Activated CD4-positive, alpha-beta memory T cell treated with anti-CD3 and anti-CD28 coated beads, Interleukin-2, amount 10 ng/mL, durations not matched to agents 7 days and 5 days (primary cell): ENCODE results near the gene PLD5. TPM values are rescaled to one million over a fixed set of nuclear protein-coding genes. Genes with fewer than 3 reads are reported as not detected.

Source experiments
- CTCF ChIA-PET: fragments of 350-600 bp; sonication (Branson Sonifier 250); formaldehyde crosslinking; loops from one replicate; lab custom pipeline; 2021; ENCODE audit warnings: antibody characterized with exemption, inconsistent platforms; lab: Charles Lee
- POLR2A ChIA-PET: fragments of 350-600 bp; sonication (Branson Sonifier 250); formaldehyde crosslinking; loops from one replicate; lab custom pipeline; 2021; ENCODE audit warnings: antibody characterized with exemption; lab: Charles Lee
- DNase-seq: peaks from one replicate; pipeline ENCODE4 v3.0.0-alpha.2; 2020
- H3K27ac Mint-ChIP-seq: one replicate; pipeline ENCODE4 v1.8.0; 2021; ENCODE audit warnings: mild to moderate bottlenecking, mixed read lengths
- H3K27me3 Mint-ChIP-seq: one replicate; pipeline ENCODE4 v1.8.0; 2021; ENCODE audit warnings: mixed read lengths
- H3K36me3 Mint-ChIP-seq: one replicate; pipeline ENCODE4 v1.8.0; 2021; ENCODE audit warnings: low read depth, mixed read lengths
- H3K4me1 Mint-ChIP-seq: one replicate; pipeline ENCODE4 v1.8.0; 2021; ENCODE audit warnings: mixed read lengths
- H3K4me3 Mint-ChIP-seq: one replicate; pipeline ENCODE4 v1.8.0; 2021; ENCODE audit warnings: mild to moderate bottlenecking, mixed read lengths
- H3K9me3 Mint-ChIP-seq: one replicate; pipeline ENCODE4 v1.8.0; 2021; ENCODE audit warnings: mixed read lengths
- total RNA-seq, 2 experiments: library from RNA; stranded (reverse); gene quantifications; one replicate each; pipeline ENCODE4 v1.2.3, GENCODE V29; 2021

Gene PLD5
- total RNA-seq, 2 experiments from 2014 or later, result not detected

GRCh38 chr1:242178924-242179708 lies 345.4 kb downstream of the PLD5 start:
- H3K4me3 Mint-ChIP-seq, result no peak overlapping the region
- H3K9me3 Mint-ChIP-seq, result no peaks in the 10 kb centered on the region
- H3K36me3 Mint-ChIP-seq, result no peaks in the 10 kb centered on the region
- H3K4me1 Mint-ChIP-seq, result no peaks in the 10 kb centered on the region
- no peak for DNase-seq
- ChIA-PET CTCF (no interaction called here), POLR2A (no interaction called here)
- H3K27ac Mint-ChIP-seq, result no peak overlapping the region
- no peaks in the 10 kb centered on the region for H3K27me3 Mint-ChIP-seq

GRCh38 chr1:242178436-242178835 lies 346.1 kb downstream of the PLD5 start:
- Mint-ChIP-seq H3K4me3 (no peak overlapping the region), H3K9me3 (no peaks in the 10 kb centered on the region), H3K27me3 (no peaks in the 10 kb centered on the region), H3K27ac (no peak overlapping the region), H3K36me3 (no peaks in the 10 kb centered on the region), H3K4me1 (no peaks in the 10 kb centered on the region)
- ChIA-PET CTCF (no interaction called here), POLR2A (no interaction called here)
- DNase-seq, result no peak

- Mint-ChIP-seq H3K4me1 (no peaks in the 10 kb centered on the region), H3K27ac (no peak overlapping the region), H3K27me3 (no peaks in the 10 kb centered on the region), H3K36me3 (no peaks in the 10 kb centered on the region), H3K4me3 (no peak overlapping the region), H3K9me3 (no peaks in the 10 kb centered on the region)
- no peak for DNase-seq
- CTCF ChIA-PET, result no interaction called here
- POLR2A ChIA-PET, result no interaction called here
Observed at GRCh38 chr1:242162140-242162539, 362.4 kb downstream of the PLD5 start.

GRCh38 chr1:242147096-242147976 lies 377.2 kb downstream of the PLD5 start:
- CTCF ChIA-PET, result no interaction called here
- Mint-ChIP-seq H3K36me3 (no peaks in the 10 kb centered on the region), H3K9me3 (no peaks in the 10 kb centered on the region), H3K4me3 (no peak overlapping the region), H3K4me1 (no peaks in the 10 kb centered on the region), H3K27ac (no peak overlapping the region), H3K27me3 (no peaks in the 10 kb centered on the region)
- no peak for DNase-seq
- POLR2A ChIA-PET, result no interaction called here

GRCh38 chr1:242146652-242147051 lies 377.8 kb downstream of the PLD5 start:
- Mint-ChIP-seq H3K27me3 (no peaks in the 10 kb centered on the region), H3K4me1 (no peaks in the 10 kb centered on the region), H3K27ac (no peak overlapping the region), H3K4me3 (no peak overlapping the region), H3K36me3 (no peaks in the 10 kb centered on the region), H3K9me3 (no peaks in the 10 kb centered on the region)
- ChIA-PET POLR2A (no interaction called here), CTCF (no interaction called here)
- DNase-seq, result no peak

GRCh38 chr1:242140836-242141235 lies 383.7 kb downstream of the PLD5 start:
- POLR2A ChIA-PET, result no interaction called here
- Mint-ChIP-seq H3K27ac (no peak overlapping the region), H3K36me3 (no peaks in the 10 kb centered on the region)

GRCh38 chr1:242139986-242140385 lies 384.5 kb downstream of the PLD5 start:
- Mint-ChIP-seq H3K27me3 (no peaks in the 10 kb centered on the region), H3K4me1 (no peaks in the 10 kb centered on the region), H3K9me3 (no peaks in the 10 kb centered on the region), H3K4me3 (no peak overlapping the region), H3K27ac (no peak overlapping the region), H3K36me3 (no peaks in the 10 kb centered on the region)
- ChIA-PET CTCF (no interaction called here), POLR2A (interaction anchor here (0.7 kb wide), 1 partner anchor 1234 kb away, joined by 3 read pairs; no protein-coding TSS in a partner anchor)
- no peak for DNase-seq

More at GRCh38 chr1:242140836-242141235, 383.7 kb downstream of the PLD5 start:
- Mint-ChIP-seq H3K4me1 (no peaks in the 10 kb centered on the region), H3K9me3 (no peaks in the 10 kb centered on the region), H3K27me3 (no peaks in the 10 kb centered on the region), H3K4me3 (no peak overlapping the region)
- DNase-seq, result no peak
- CTCF ChIA-PET, result no interaction called here

- POLR2A ChIA-PET, result no interaction called here
- no peak overlapping the region for H3K4me3 Mint-ChIP-seq
Observed at GRCh38 chr1:242139442-242139841, 385.1 kb downstream of the PLD5 start.

GRCh38 chr1:242133796-242134195 lies 390.7 kb downstream of the PLD5 start:
- Mint-ChIP-seq H3K4me1 (no peaks in the 10 kb centered on the region), H3K27ac (no peak overlapping the region), H3K27me3 (no peaks in the 10 kb centered on the region), H3K36me3 (no peaks in the 10 kb centered on the region), H3K9me3 (peaks cover 6% of the 10 kb centered on the region), H3K4me3 (no peak overlapping the region)
- POLR2A ChIA-PET, result no interaction called here
- DNase-seq, result no peak
- CTCF ChIA-PET, result no interaction called here

More at GRCh38 chr1:242139442-242139841, 385.1 kb downstream of the PLD5 start:
- DNase-seq, result no peak
- Mint-ChIP-seq H3K27me3 (no peaks in the 10 kb centered on the region), H3K27ac (no peak overlapping the region), H3K9me3 (no peaks in the 10 kb centered on the region), H3K4me1 (no peaks in the 10 kb centered on the region), H3K36me3 (no peaks in the 10 kb centered on the region)
- CTCF ChIA-PET, result no interaction called here

- POLR2A ChIA-PET, result no interaction called here
- H3K27me3 Mint-ChIP-seq, result no peaks in the 10 kb centered on the region
- H3K36me3 Mint-ChIP-seq, result no peaks in the 10 kb centered on the region
- no peak overlapping the region for H3K27ac Mint-ChIP-seq
- DNase-seq, result no peak
- H3K4me3 Mint-ChIP-seq, result no peak overlapping the region
- H3K4me1 Mint-ChIP-seq, result no peaks in the 10 kb centered on the region
- CTCF ChIA-PET, result no interaction called here
- peaks cover 6% of the 10 kb centered on the region for H3K9me3 Mint-ChIP-seq
Observed at GRCh38 chr1:242133351-242133750, 391.1 kb downstream of the PLD5 start.

GRCh38 chr1:242132121-242132817 lies 392.2 kb downstream of the PLD5 start:
- no peak for DNase-seq
- H3K9me3 Mint-ChIP-seq, result peaks cover 6% of the 10 kb centered on the region
- H3K36me3 Mint-ChIP-seq, result no peaks in the 10 kb centered on the region
- no peak overlapping the region for H3K4me3 Mint-ChIP-seq
- POLR2A ChIA-PET, result no interaction called here
- H3K27ac Mint-ChIP-seq, result no peak overlapping the region
- CTCF ChIA-PET, result no interaction called here
- H3K4me1 Mint-ChIP-seq, result no peaks in the 10 kb centered on the region
- H3K27me3 Mint-ChIP-seq, result no peaks in the 10 kb centered on the region

GRCh38 chr1:242128951-242129502 lies 395.5 kb downstream of the PLD5 start:
- H3K36me3 Mint-ChIP-seq, result no peaks in the 10 kb centered on the region
- ChIA-PET CTCF (no interaction called here), POLR2A (no interaction called here)
- H3K27me3 Mint-ChIP-seq, result no peaks in the 10 kb centered on the region
- H3K4me1 Mint-ChIP-seq, result no peaks in the 10 kb centered on the region
- no peak for DNase-seq
- peaks cover 6% of the 10 kb centered on the region for H3K9me3 Mint-ChIP-seq
- no peak overlapping the region for H3K27ac Mint-ChIP-seq
- H3K4me3 Mint-ChIP-seq, result no peak overlapping the region

GRCh38 chr1:242120432-242120831 lies 404.1 kb downstream of the PLD5 start:
- Mint-ChIP-seq H3K4me1 (no peaks in the 10 kb centered on the region), H3K27me3 (no peaks in the 10 kb centered on the region), H3K4me3 (no peak overlapping the region), H3K36me3 (no peaks in the 10 kb centered on the region), H3K9me3 (no peaks in the 10 kb centered on the region), H3K27ac (no peak overlapping the region)
- ChIA-PET POLR2A (no interaction called here), CTCF (no interaction called here)
- DNase-seq, result no peak
